HL-60 (cell line): ENCODE data around the gene CACNA2D3.

Experiments used
- CTCF ChIP-seq: IDR thresholded peaks from one replicate; pipeline ENCODE4 v1.5.1; 2011; ENCODE audit warnings: low read length, control low read depth, inconsistent platforms; ENCODE audit not compliant: insufficient read depth
- POLR2AphosphoS5 ChIP-seq: IDR thresholded peaks from 2 replicates; pipeline ENCODE4 v1.6.1; 2012; ENCODE audit warnings: low read depth
- REST ChIP-seq: IDR thresholded peaks from 2 replicates; pipeline ENCODE4 v1.6.1; 2012; ENCODE audit warnings: low read depth; ENCODE audit not compliant: insufficient replicate concordance
- SPI1 ChIP-seq: IDR thresholded peaks from 2 replicates; pipeline ENCODE4 v1.6.1; 2012; ENCODE audit warnings: low read depth, mild to moderate bottlenecking, borderline replicate concordance

- no peak for TF ChIP-seq REST
- TF ChIP-seq CTCF, result no peak
- TF ChIP-seq POLR2AphosphoS5, result no peak
- TF ChIP-seq SPI1, result no peak
Observed at GRCh38 chr3:54360320-54360719, 238.0 kb downstream of the CACNA2D3 start.
